Medulla oblongata (tissue), 1 donor: ENCODE measurements around the gene FAM151A.

Source experiments
- DNase-seq: peaks from one replicate; pipeline ENCODE4 v3.0.0-alpha.2; 2015; ENCODE audit errors: extremely low spot score

Gene FAM151A

DNA sequence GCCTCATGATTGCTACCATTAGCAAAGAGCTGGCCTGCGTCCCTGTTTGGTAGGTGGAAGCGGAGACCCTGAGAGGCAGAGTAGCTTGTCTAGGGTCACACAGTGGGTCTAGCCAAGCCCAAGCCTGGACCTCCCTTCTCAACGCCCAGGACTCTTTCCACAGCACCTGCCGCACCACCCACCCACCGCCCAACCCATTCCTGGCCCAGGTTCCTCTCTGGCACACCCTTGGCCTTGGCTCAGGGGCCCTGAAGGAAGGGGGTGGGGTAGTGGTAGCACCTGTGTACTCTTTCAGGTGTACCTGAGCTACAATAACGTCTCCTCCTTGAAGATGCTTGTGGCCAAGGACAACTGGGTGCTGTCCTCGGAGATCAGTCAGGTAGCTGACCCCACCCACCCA lies 19.3 kb downstream of the FAM151A start:
- DNase-seq: no peak

DNA sequence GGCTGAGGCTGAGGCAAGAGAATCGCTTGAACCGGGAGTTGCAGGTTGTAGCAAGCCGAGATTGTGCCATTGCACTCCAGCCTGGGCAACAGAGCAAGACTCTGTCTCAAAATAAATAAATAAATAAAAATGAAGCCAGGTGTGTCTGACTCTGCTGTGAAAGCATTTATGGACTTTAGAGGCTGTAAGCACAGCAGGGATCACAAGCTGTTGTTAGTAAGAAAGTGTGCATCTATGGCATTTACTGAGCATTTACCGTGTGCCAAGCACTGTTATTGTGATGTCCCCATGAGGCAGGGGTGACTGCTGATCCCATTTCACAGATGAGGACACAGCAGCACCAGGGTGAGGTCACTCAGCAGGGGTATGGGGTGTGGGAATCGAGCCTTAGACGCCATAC lies 20.1 kb downstream of the FAM151A start:
- DNase-seq: no peak

DNA sequence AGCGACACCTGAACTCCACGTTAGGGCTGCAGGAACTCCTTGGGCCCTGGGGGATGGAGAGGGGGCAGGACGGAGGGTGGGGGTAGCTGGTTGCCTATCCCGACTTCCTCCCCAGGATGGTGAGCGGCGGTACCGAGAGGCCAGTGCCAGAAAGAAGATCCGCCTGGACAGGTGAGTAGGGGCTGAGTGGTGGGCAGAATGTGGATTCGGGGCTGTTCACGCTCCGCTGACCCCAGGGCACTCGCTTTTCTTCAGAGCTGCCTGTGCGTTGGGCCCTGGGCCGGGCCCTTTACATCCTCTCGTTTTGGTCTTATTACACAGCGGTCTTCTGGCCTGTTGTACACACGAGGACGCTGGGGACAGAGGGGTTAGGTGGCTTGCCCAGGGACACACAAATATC lies 20.8 kb downstream of the FAM151A start:
- no peak for DNase-seq

DNA sequence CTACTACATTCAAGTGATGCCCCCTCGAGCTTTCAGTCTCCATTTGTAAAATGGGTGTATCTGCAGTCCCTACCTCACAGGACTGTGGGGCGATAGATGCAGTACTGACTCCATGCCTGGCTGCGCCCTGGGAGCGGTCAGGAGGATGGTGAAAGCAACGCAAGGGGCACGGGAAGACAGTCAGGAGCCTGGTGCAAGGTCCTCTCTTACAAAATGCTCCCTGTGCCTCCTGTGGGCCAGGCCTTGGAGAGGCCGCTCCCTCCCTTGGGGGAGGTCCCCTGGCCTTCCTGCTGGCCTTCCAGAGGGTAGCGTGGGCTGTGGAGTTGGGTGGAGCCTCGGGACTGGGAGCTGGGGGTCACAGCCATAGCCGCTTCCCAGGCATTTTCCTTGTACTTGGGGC lies 21.6 kb downstream of the FAM151A start:
- no peak for DNase-seq

GRCh38 chr1:54600947-54601721 lies 22.2 kb downstream of the FAM151A start:
- DNase-seq: no peak

DNA sequence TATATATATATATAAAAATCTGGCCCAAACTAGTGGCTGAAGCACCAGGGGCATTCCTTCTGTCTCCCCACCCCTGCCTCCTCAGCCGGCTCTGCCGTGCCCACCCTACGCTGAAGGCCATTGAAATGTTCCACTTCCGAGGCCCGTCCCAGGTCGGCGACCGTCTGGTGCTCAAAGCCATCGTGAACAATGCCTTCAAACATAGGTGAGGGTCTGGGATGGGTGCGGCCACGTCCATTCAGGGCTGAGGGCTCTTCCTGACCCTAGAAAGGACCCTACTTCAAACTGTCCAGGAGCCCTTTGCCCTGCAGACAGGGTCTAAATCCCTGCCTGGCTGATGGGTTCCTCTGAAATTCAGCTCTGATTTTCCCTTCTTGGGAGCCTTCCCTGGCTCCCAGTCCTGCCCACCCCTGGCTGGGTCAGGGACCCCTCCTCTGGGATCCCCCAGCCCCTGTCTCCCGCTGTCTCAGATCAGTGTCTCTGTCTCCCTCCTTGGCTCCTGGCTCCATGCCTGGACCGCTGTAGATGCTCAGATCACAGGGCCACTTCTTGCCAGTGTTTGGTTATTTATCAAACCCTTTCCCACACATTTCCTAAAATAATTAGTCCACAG lies 24.0 kb downstream of the FAM151A start:
- no peak for DNase-seq

GRCh38 chr1:54597455-54598030 lies 25.8 kb downstream of the FAM151A start:
- no peak for DNase-seq

DNA sequence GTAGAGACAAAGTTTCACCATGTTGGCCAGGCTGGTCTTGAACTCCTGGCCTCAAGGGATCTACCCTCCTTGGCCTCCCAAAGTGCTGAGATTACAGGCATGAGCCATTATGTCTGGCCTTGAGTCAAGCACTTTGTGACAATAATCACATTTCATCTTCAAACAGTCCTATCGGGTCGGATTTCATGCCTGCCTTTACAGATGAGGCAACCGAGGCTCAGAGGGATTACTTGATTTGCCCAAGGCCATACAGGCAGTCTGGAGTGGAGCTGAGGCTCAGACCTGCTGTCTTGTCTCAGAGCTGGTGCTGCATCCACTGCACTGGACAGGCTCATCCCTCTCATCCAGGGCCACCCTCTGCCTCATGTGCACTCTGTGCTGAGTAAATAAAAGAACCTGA lies 26.6 kb downstream of the FAM151A start:
- DNase-seq: no peak

GRCh38 chr1:54595956-54596498 lies 27.3 kb downstream of the FAM151A start:
- DNase-seq: no peak

DNA sequence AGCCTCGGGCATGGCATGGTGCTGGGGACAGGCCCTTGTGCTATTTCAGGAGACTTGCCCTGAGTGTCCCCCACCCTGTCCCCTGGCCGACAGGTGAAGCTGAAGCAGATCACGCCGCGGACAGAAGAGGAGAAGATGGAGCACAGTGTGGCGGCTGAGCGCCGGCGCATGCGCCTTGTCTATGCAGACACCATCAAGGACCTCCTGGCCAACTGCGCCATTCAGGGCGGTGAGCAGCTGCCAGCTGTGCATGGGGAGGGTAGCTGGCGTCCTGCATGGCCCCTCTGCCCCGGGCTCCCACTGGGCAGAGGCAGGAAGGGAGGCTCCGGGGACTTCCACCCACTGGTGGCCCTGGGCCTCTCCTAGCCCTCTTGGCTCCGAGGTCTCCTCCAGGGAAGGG lies 28.9 kb downstream of the FAM151A start:
- DNase-seq: no peak

DNA sequence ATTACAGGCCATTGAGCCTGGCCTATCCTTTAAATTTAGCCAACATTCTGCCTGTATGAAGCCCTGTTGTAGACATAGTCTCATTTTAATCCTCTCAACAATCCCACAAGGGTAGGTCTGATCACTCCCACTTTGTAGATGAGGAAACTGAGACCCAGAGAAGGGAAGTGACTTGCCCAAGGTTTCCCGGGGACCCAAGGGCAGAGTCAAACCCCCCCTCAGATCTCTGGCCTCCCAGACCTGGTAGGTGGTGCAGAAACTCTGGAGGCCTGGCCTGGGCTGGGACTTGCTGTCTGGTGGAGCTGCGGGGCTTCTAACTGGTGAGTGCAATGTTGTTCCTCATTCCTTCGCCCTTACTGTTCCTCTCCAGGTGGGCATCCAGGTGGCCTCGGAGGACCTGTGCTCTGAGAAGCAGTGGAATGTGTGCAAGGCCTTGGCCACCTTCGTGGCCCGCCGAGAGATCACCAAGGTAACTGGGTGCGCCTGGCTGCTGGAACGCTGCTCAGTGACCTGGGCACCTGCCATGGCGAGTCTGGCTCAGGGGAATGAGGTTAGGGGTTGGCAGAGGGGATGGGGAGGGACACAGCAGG lies 29.7 kb downstream of the FAM151A start:
- no peak for DNase-seq

GRCh38 chr1:54591127-54591756 lies 32.1 kb downstream of the FAM151A start:
- DNase-seq: no peak

GRCh38 chr1:54588377-54588776 lies 34.9 kb downstream of the FAM151A start:
- DNase-seq: no peak

- no peak for DNase-seq
Observed at GRCh38 chr1:54585181-54586066, 37.9 kb downstream of the FAM151A start.

GRCh38 chr1:54584575-54584974 lies 38.8 kb downstream of the FAM151A start:
- DNase-seq: no peak

- DNase-seq: peak; percentile 59
Observed at GRCh38 chr1:54583871-54584270, 39.5 kb downstream of the FAM151A start.

GRCh38 chr1:54583307-54583686 lies 40.0 kb downstream of the FAM151A start:
- DNase-seq: no peak

GRCh38 chr1:54582566-54583306 lies 40.6 kb downstream of the FAM151A start:
- DNase-seq: no peak

DNA sequence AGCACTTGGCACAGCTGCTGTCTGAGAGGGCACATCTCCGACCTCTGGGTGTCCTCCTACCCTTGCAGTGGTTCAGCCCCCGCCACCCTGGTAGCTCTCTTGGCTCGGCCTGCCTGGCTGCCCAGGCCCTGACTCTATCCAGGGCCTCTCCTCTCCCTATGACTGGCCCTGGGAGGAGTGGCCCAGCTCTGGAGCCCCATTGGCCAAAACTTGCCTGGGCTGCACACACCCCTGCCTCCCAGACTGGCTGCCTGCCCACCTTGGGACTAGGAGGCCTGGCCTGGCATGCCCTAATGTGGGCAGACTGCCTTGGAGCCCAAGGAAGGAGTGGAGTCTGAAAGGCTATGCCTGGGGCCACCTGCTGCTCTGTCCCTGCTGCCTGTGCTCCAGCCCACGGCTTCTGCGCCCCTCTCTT lies 41.7 kb downstream of the FAM151A start:
- DNase-seq: peak; percentile 94

GRCh38 chr1:54580856-54581550 lies 42.3 kb downstream of the FAM151A start:
- no peak for DNase-seq
